ENCODE measurements around the gene RREB1. TPM values are rescaled to one million over a fixed set of nuclear protein-coding genes. Genes with fewer than 3 reads are reported as not detected.

Gene RREB1
- polyA plus RNA-seq, 2 donors: 13.0 to 19.7 TPM

- Histone ChIP-seq H3K4me3 (ENCODE audit: low read depth in 1 of 2, low read length in 2 of 2) (no peak overlapping the region), H3K4me1 (ENCODE audit: control insufficient read depth in 2 of 2, insufficient read depth in 2 of 2, low read length in 1 of 2) (peaks cover 0 to 6% of the 10 kb centered on the region in 2 donors), H3K9me3 (ENCODE audit: control insufficient read depth in 2 of 2, insufficient read depth in 1 of 2, low read depth in 1 of 2, low read length in 1 of 2) (no peaks in the 10 kb centered on the region), H3K27ac (ENCODE audit: low read depth in 2 of 2, low read length in 1 of 2) (peak overlapping the region; percentile 70 to 71), H3K27me3 (ENCODE audit: control insufficient read depth in 1 of 2, insufficient read depth in 2 of 2, low read length in 2 of 2) (no peaks in the 10 kb centered on the region), H3K36me3 (ENCODE audit: control insufficient read depth in 2 of 2, insufficient read depth in 2 of 2, low read length in 1 of 2) (peaks cover 0 to 33% of the 10 kb centered on the region in 2 donors)
- WGBS, 2 donors: 49 to 74% methylated on average over 13 of the region's 13 CpGs
Observed at GRCh38 chr6:7241709-7242645, 134.2 kb downstream of the RREB1 start.

- Histone ChIP-seq H3K27me3 (ENCODE audit: control insufficient read depth in 1 of 2, insufficient read depth in 2 of 2, low read length in 2 of 2) (no peaks in the 10 kb centered on the region), H3K4me1 (ENCODE audit: control insufficient read depth in 2 of 2, insufficient read depth in 2 of 2, low read length in 1 of 2) (peaks cover 0 to 6% of the 10 kb centered on the region in 2 donors), H3K9me3 (ENCODE audit: control insufficient read depth in 2 of 2, insufficient read depth in 1 of 2, low read depth in 1 of 2, low read length in 1 of 2) (no peaks in the 10 kb centered on the region), H3K27ac (ENCODE audit: low read depth in 2 of 2, low read length in 1 of 2) (peak overlapping the region; percentile 62 to 71), H3K36me3 (ENCODE audit: control insufficient read depth in 2 of 2, insufficient read depth in 2 of 2, low read length in 1 of 2) (peaks cover 0 to 41% of the 10 kb centered on the region in 2 donors), H3K4me3 (ENCODE audit: low read depth in 1 of 2, low read length in 2 of 2) (no peak overlapping the region)
- WGBS, 2 donors: 66 to 79% methylated on average over 4 of the region's 4 CpGs
Observed at GRCh38 chr6:7242835-7243178, 135.0 kb downstream of the RREB1 start.

GRCh38 chr6:7243179-7243981 lies 135.6 kb downstream of the RREB1 start:
- 9 to 11% methylated on average over 7 of the region's 7 CpGs for WGBS, 2 donors
- Histone ChIP-seq H3K27me3 (ENCODE audit: control insufficient read depth in 1 of 2, insufficient read depth in 2 of 2, low read length in 2 of 2) (no peaks in the 10 kb centered on the region), H3K9me3 (ENCODE audit: control insufficient read depth in 2 of 2, insufficient read depth in 1 of 2, low read depth in 1 of 2, low read length in 1 of 2) (peaks cover 0 to 1% of the 10 kb centered on the region in 2 donors), H3K4me3 (ENCODE audit: low read depth in 1 of 2, low read length in 2 of 2) (no peak overlapping the region), H3K4me1 (ENCODE audit: control insufficient read depth in 2 of 2, insufficient read depth in 2 of 2, low read length in 1 of 2) (peaks cover 0 to 6% of the 10 kb centered on the region in 2 donors), H3K27ac (ENCODE audit: low read depth in 2 of 2, low read length in 1 of 2) (peak overlapping the region; percentile 62 to 71), H3K36me3 (ENCODE audit: control insufficient read depth in 2 of 2, insufficient read depth in 2 of 2, low read length in 1 of 2) (peaks cover under 1 to 46% of the 10 kb centered on the region in 2 donors)

GRCh38 chr6:7245668-7246393 lies 138.1 kb downstream of the RREB1 start:
- Histone ChIP-seq H3K4me1 (ENCODE audit: control insufficient read depth in 2 of 2, insufficient read depth in 2 of 2, low read length in 1 of 2) (peaks cover 0 to 2% of the 10 kb centered on the region in 2 donors), H3K27ac (ENCODE audit: low read depth in 2 of 2, low read length in 1 of 2) (no peak overlapping the region), H3K9me3 (ENCODE audit: control insufficient read depth in 2 of 2, insufficient read depth in 1 of 2, low read depth in 1 of 2, low read length in 1 of 2) (peaks cover 0 to 2% of the 10 kb centered on the region in 2 donors), H3K36me3 (ENCODE audit: control insufficient read depth in 2 of 2, insufficient read depth in 2 of 2, low read length in 1 of 2) (peaks cover 6 to 56% of the 10 kb centered on the region in 2 donors), H3K27me3 (ENCODE audit: control insufficient read depth in 1 of 2, insufficient read depth in 2 of 2, low read length in 2 of 2) (no peaks in the 10 kb centered on the region), H3K4me3 (ENCODE audit: low read depth in 1 of 2, low read length in 2 of 2) (no peak overlapping the region)
- 91 to 95% methylated on average over 15 of the region's 15 CpGs for WGBS, 2 donors

- H3K9me3 ChIP-seq (ENCODE audit: control insufficient read depth in 2 of 2, insufficient read depth in 1 of 2, low read depth in 1 of 2, low read length in 1 of 2): peaks cover 0 to 2% of the 10 kb centered on the region in 2 donors
- peaks cover 6 to 52% of the 10 kb centered on the region in 2 donors for H3K36me3 ChIP-seq (ENCODE audit: control insufficient read depth in 2 of 2, insufficient read depth in 2 of 2, low read length in 1 of 2)
- H3K4me1 ChIP-seq (ENCODE audit: control insufficient read depth in 2 of 2, insufficient read depth in 2 of 2, low read length in 1 of 2): no peaks in the 10 kb centered on the region
- WGBS, 2 donors: 94 to 95% methylated on average over 61 to 71 of the region's 71 CpGs
- H3K27me3 ChIP-seq (ENCODE audit: control insufficient read depth in 1 of 2, insufficient read depth in 2 of 2, low read length in 2 of 2): no peaks in the 10 kb centered on the region
- no peak overlapping the region for H3K4me3 ChIP-seq (ENCODE audit: low read depth in 1 of 2, low read length in 2 of 2)
- H3K27ac ChIP-seq (ENCODE audit: low read depth in 2 of 2, low read length in 1 of 2): no peak overlapping the region
Observed at GRCh38 chr6:7246401-7247178, 138.8 kb downstream of the RREB1 start.

GRCh38 chr6:7247179-7247456 lies 139.4 kb downstream of the RREB1 start:
- Histone ChIP-seq H3K9me3 (ENCODE audit: control insufficient read depth in 2 of 2, insufficient read depth in 1 of 2, low read depth in 1 of 2, low read length in 1 of 2) (peaks cover 0 to 2% of the 10 kb centered on the region in 2 donors), H3K4me3 (ENCODE audit: low read depth in 1 of 2, low read length in 2 of 2) (no peak overlapping the region), H3K4me1 (ENCODE audit: control insufficient read depth in 2 of 2, insufficient read depth in 2 of 2, low read length in 1 of 2) (no peaks in the 10 kb centered on the region), H3K27me3 (ENCODE audit: control insufficient read depth in 1 of 2, insufficient read depth in 2 of 2, low read length in 2 of 2) (no peaks in the 10 kb centered on the region), H3K27ac (ENCODE audit: low read depth in 2 of 2, low read length in 1 of 2) (no peak overlapping the region), H3K36me3 (ENCODE audit: control insufficient read depth in 2 of 2, insufficient read depth in 2 of 2, low read length in 1 of 2) (peaks cover 6 to 54% of the 10 kb centered on the region in 2 donors)
- 95 to 98% methylated on average over 15 of the region's 15 CpGs for WGBS, 2 donors

GRCh38 chr6:7247828-7248227 lies 140.1 kb downstream of the RREB1 start:
- Histone ChIP-seq H3K36me3 (ENCODE audit: control insufficient read depth in 2 of 2, insufficient read depth in 2 of 2, low read length in 1 of 2) (peaks cover 6 to 59% of the 10 kb centered on the region in 2 donors), H3K4me3 (ENCODE audit: low read depth in 1 of 2, low read length in 2 of 2) (no peak overlapping the region)
- WGBS, 2 donors: 93 to 95% methylated on average over 13 of the region's 13 CpGs

GRCh38 chr6:7249391-7249790 lies 141.6 kb downstream of the RREB1 start:
- peaks cover 0 to 2% of the 10 kb centered on the region in 2 donors for H3K4me1 ChIP-seq (ENCODE audit: control insufficient read depth in 2 of 2, insufficient read depth in 2 of 2, low read length in 1 of 2)
- no peaks in the 10 kb centered on the region for H3K27me3 ChIP-seq (ENCODE audit: control insufficient read depth in 1 of 2, insufficient read depth in 2 of 2, low read length in 2 of 2)
- peaks cover 0 to 2% of the 10 kb centered on the region in 2 donors for H3K9me3 ChIP-seq (ENCODE audit: control insufficient read depth in 2 of 2, insufficient read depth in 1 of 2, low read depth in 1 of 2, low read length in 1 of 2)
- peaks cover 6 to 59% of the 10 kb centered on the region in 2 donors for H3K36me3 ChIP-seq (ENCODE audit: control insufficient read depth in 2 of 2, insufficient read depth in 2 of 2, low read length in 1 of 2)
- no peak overlapping the region for H3K4me3 ChIP-seq (ENCODE audit: low read depth in 1 of 2, low read length in 2 of 2)
- 89 to 94% methylated on average over 2 of the region's 2 CpGs for WGBS, 2 donors
- H3K27ac ChIP-seq (ENCODE audit: low read depth in 2 of 2, low read length in 1 of 2): no peak overlapping the region

More at GRCh38 chr6:7247828-7248227, 140.1 kb downstream of the RREB1 start:
- H3K27me3 ChIP-seq (ENCODE audit: control insufficient read depth in 1 of 2, insufficient read depth in 2 of 2, low read length in 2 of 2): no peaks in the 10 kb centered on the region
- H3K27ac ChIP-seq (ENCODE audit: low read depth in 2 of 2, low read length in 1 of 2): no peak overlapping the region
- H3K4me1 ChIP-seq (ENCODE audit: control insufficient read depth in 2 of 2, insufficient read depth in 2 of 2, low read length in 1 of 2): no peaks in the 10 kb centered on the region
- peaks cover 0 to 2% of the 10 kb centered on the region in 2 donors for H3K9me3 ChIP-seq (ENCODE audit: control insufficient read depth in 2 of 2, insufficient read depth in 1 of 2, low read depth in 1 of 2, low read length in 1 of 2)

Measured in esophagus (tissue), 2 donors.